Vagina (tissue), 2 donors: ENCODE measurements around the gene SLITRK2. TPM values are rescaled to one million over a fixed set of nuclear protein-coding genes. Genes with fewer than 3 reads are reported as not detected.

Source experiments
- DNase-seq, 2 donors: peaks; one replicate each; pipeline ENCODE4 v3.0.0-alpha.2; 2017; ENCODE audit errors: extremely low spot score in 2 of 2
- H3K27ac ChIP-seq: fragments of 200-600 bp; sonication (generic); one replicate; pipeline ENCODE4 v1.5.1; 2019
- H3K27me3 ChIP-seq: fragments of 200-600 bp; sonication (generic); one replicate; pipeline ENCODE4 v1.5.1; 2019
- H3K36me3 ChIP-seq, 2 donors: fragments of 200-600 bp; sonication (generic); one replicate each; pipeline ENCODE4 v1.5.1; 2017 to 2019
- H3K4me1 ChIP-seq: fragments of 200-600 bp; sonication (generic); one replicate; pipeline ENCODE4 v1.5.1; 2019
- H3K4me3 ChIP-seq, 2 donors: fragments of 200-600 bp; sonication (generic); 1 replicate in 1 of 2; 2 replicates in 1 of 2; pipeline ENCODE4 v1.5.1; 2016 to 2019
- H3K9me3 ChIP-seq: fragments of 200-600 bp; sonication (generic); one replicate; pipeline ENCODE4 v1.5.1; 2019
- CTCF ChIP-seq, 3 experiments: fragments of 450-650 bp in 2 of 3; fragments of 200-600 bp in 1 of 3; sonication (generic) in 1 of 3; IDR thresholded peaks; one replicate each; pipeline ENCODE4 v1.5.1; 2017 to 2019; ENCODE audit warnings: antibody characterized with exemption in 3 of 3, mild to moderate bottlenecking in 2 of 3, moderate library complexity in 2 of 3
- POLR2A ChIP-seq, 2 donors: fragments of 450-650 bp; IDR thresholded peaks; one replicate each; pipeline ENCODE4 v1.6.1; 2017; ENCODE audit warnings: antibody characterized with exemption in 2 of 2, mild to moderate bottlenecking in 2 of 2, moderate library complexity in 2 of 2
- POLR2AphosphoS5 ChIP-seq, 2 donors: sonication (generic); formaldehyde crosslinking; IDR thresholded peaks; one replicate each; pipeline ENCODE4 v1.9.0; 2017; ENCODE audit warnings: antibody characterized with exemption in 2 of 2, mild to moderate bottlenecking in 2 of 2, low read depth in 1 of 2; ENCODE audit not compliant: insufficient read depth in 1 of 2
- intact Hi-C: fragments of 100-400 bp; cut with DNase I; formaldehyde crosslinking; loops from one replicate; pipeline ENCODE4 v1.15.1; 2023
- total RNA-seq: library from RNA; depleted of rRNA; stranded (reverse); fragments of >200 nt; gene quantifications from one replicate; pipeline ENCODE4 v1.2.3, GENCODE V29; 2016

SLITRK2 gene
- total RNA-seq = 0.49 TPM

GRCh38 chrX:145817331-145818185, at the start of gene SLITRK2:
Gene SLITRK2, plus strand, starts transcription at chrX:145817829. Its CDS starts 4,597 bp downstream, at chrX:145822426.
- Histone ChIP-seq H3K4me1 (no peaks in the 10 kb centered on the region), H3K36me3 (no peaks in the 10 kb centered on the region), H3K27ac (no peak within 1 kb of the TSS), H3K9me3 (no peaks in the 10 kb centered on the region), H3K4me3 (peak within 1 kb of the TSS; percentile 30 to 33), H3K27me3 (no peaks in the 10 kb centered on the region)
- no peak for TF ChIP-seq POLR2A (IDR thresholded peaks at IDR 0.05)
- no peak for TF ChIP-seq POLR2AphosphoS5 (IDR thresholded peaks at IDR 0.05; ENCODE audit: insufficient read depth in 1 of 2, low read depth in 1 of 2)
- TF ChIP-seq CTCF (IDR thresholded peaks at IDR 0.05) = no peak
- DNase-seq = no peak
- intact Hi-C loops = no loop called here

GRCh38 chrX:145773006-145773405, 44.6 kb upstream of the SLITRK2 start:
- H3K36me3 ChIP-seq = no peaks in the 10 kb centered on the region
- no peak overlapping the region for H3K4me3 ChIP-seq
- H3K4me1 ChIP-seq = no peaks in the 10 kb centered on the region
- H3K27me3 ChIP-seq = no peaks in the 10 kb centered on the region
- intact Hi-C loops = no loop called here
- TF ChIP-seq POLR2AphosphoS5 (IDR thresholded peaks at IDR 0.05; ENCODE audit: insufficient read depth in 1 of 2, low read depth in 1 of 2) = no peak
- TF ChIP-seq POLR2A (IDR thresholded peaks at IDR 0.05) = no peak
- TF ChIP-seq CTCF (IDR thresholded peaks at IDR 0.05) = no peak
- H3K9me3 ChIP-seq = no peaks in the 10 kb centered on the region
- DNase-seq = no peak
- H3K27ac ChIP-seq = no peak overlapping the region

- no peaks in the 10 kb centered on the region for H3K36me3 ChIP-seq
- intact Hi-C loops = no loop called here
- no peaks in the 10 kb centered on the region for H3K4me1 ChIP-seq
- H3K27ac ChIP-seq = no peak overlapping the region
- no peaks in the 10 kb centered on the region for H3K9me3 ChIP-seq
- no peak overlapping the region for H3K4me3 ChIP-seq
- TF ChIP-seq POLR2AphosphoS5 (IDR thresholded peaks at IDR 0.05; ENCODE audit: insufficient read depth in 1 of 2, low read depth in 1 of 2) (no peak), CTCF (IDR thresholded peaks at IDR 0.05) (no peak), POLR2A (IDR thresholded peaks at IDR 0.05) (no peak)
- H3K27me3 ChIP-seq = no peaks in the 10 kb centered on the region
- DNase-seq = no peak
Observed at GRCh38 chrX:145792281-145792680, 25.3 kb upstream of the SLITRK2 start.

GRCh38 chrX:145803508-145803907, 14.1 kb upstream of the SLITRK2 start:
- TF ChIP-seq POLR2AphosphoS5 (IDR thresholded peaks at IDR 0.05; ENCODE audit: insufficient read depth in 1 of 2, low read depth in 1 of 2) = no peak
- Histone ChIP-seq H3K36me3 (no peaks in the 10 kb centered on the region), H3K4me1 (no peaks in the 10 kb centered on the region), H3K9me3 (no peaks in the 10 kb centered on the region), H3K4me3 (no peak overlapping the region), H3K27me3 (no peaks in the 10 kb centered on the region), H3K27ac (no peak overlapping the region)
- intact Hi-C loops = no loop called here
- DNase-seq = no peak

GRCh38 chrX:145813081-145813480, 4.5 kb upstream of the SLITRK2 start:
- Histone ChIP-seq H3K9me3 (no peaks in the 10 kb centered on the region), H3K27ac (no peak overlapping the region), H3K27me3 (no peaks in the 10 kb centered on the region), H3K4me1 (no peaks in the 10 kb centered on the region), H3K36me3 (no peaks in the 10 kb centered on the region), H3K4me3 (no peak overlapping the region)
- TF ChIP-seq CTCF (IDR thresholded peaks at IDR 0.05) (no peak), POLR2A (IDR thresholded peaks at IDR 0.05) (no peak), POLR2AphosphoS5 (IDR thresholded peaks at IDR 0.05; ENCODE audit: insufficient read depth in 1 of 2, low read depth in 1 of 2) (no peak)
- DNase-seq = no peak
- intact Hi-C loops = no loop called here
